Memory B cell (primary cell): Measurements from ENCODE around the gene RASGEF1B.
A peak's percentile ranks its signal among the peaks of the same experiment; 100 is the strongest.

Experiments
- ATAC-seq: fragments of 150-1000 bp; cut with Tn5 transposase; 2 replicates; pipeline ENCODE4 v1.10.0; 2021; ENCODE audit warnings: low read depth, mild to moderate bottlenecking, moderate library complexity
- DNase-seq, 2 donors: peaks; one replicate each; pipeline ENCODE4 v3.0.0; 2022; ENCODE audit warnings: low spot score in 2 of 2
- H3K27ac Mint-ChIP-seq: one replicate; pipeline ENCODE4 v1.8.0; 2022; ENCODE audit warnings: mild to moderate bottlenecking, moderate library complexity, mixed read lengths
- H3K27me3 Mint-ChIP-seq: one replicate; pipeline ENCODE4 v1.8.0; 2022; ENCODE audit warnings: mixed read lengths
- H3K36me3 Mint-ChIP-seq: one replicate; pipeline ENCODE4 v1.8.0; 2022; ENCODE audit warnings: mild to moderate bottlenecking, mixed read lengths
- H3K4me1 Mint-ChIP-seq: one replicate; pipeline ENCODE4 v1.8.0; 2022; ENCODE audit warnings: mixed read lengths
- H3K4me3 Mint-ChIP-seq: one replicate; pipeline ENCODE4 v1.8.0; 2022; ENCODE audit warnings: mild to moderate bottlenecking, moderate library complexity, mixed read lengths
- H3K9me3 Mint-ChIP-seq: one replicate; pipeline ENCODE4 v1.8.0; 2022; ENCODE audit warnings: mixed read lengths

RASGEF1B gene

DNA sequence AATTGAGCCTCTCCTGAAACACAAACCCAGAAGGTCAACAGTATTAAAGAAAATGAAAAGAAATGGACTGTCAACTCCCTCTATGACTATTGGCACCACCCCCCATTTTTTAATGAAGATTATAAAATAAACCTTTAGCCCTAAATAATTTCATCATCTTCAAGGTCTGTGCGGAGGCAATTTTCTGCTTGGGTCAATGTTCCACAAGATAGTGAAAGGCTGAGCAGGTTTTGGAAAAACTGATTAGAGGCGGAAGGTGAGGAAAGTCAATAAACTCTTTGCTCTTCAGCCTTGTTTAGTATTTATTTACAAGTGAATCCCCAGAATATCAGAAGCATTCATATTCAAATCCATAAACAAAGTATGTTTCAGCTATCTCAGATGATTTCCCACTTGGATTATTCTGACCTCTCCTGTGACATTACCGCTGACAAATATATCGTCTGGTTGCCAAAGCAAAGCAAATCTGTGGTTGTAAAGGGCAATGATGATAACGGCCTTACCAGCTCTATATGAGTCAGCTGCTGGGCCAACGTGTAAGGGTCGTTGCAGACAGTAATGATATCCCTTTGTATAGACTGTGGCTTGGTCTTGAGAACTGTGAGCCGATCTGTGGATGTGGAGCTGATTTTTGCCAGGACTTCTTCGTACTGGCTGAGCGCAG lies 24.0 kb downstream of the RASGEF1B start:
- DNase-seq (no peak), ATAC-seq (no peak)
- H3K36me3 Mint-ChIP-seq: peaks cover 41% of the 10 kb centered on the region
- H3K9me3 Mint-ChIP-seq: no peaks in the 10 kb centered on the region
- peaks cover under 1% of the 10 kb centered on the region for H3K4me1 Mint-ChIP-seq
- no peaks in the 10 kb centered on the region for H3K27me3 Mint-ChIP-seq
- peak overlapping the region; percentile 31 for H3K27ac Mint-ChIP-seq
- no peak overlapping the region for H3K4me3 Mint-ChIP-seq

- no peaks in the 10 kb centered on the region for H3K9me3 Mint-ChIP-seq
- no peaks in the 10 kb centered on the region for H3K27me3 Mint-ChIP-seq
- no peak overlapping the region for H3K4me3 Mint-ChIP-seq
- ATAC-seq (no peak), DNase-seq (no peak)
- H3K36me3 Mint-ChIP-seq: peaks cover 45% of the 10 kb centered on the region
- no peak overlapping the region for H3K27ac Mint-ChIP-seq
- no peaks in the 10 kb centered on the region for H3K4me1 Mint-ChIP-seq
Observed at GRCh38 chr4:81446634-81447033, 25.1 kb downstream of the RASGEF1B start.

- Mint-ChIP-seq H3K4me3 (no peak overlapping the region), H3K36me3 (peaks cover 51% of the 10 kb centered on the region), H3K27ac (no peak overlapping the region), H3K4me1 (no peaks in the 10 kb centered on the region), H3K9me3 (no peaks in the 10 kb centered on the region), H3K27me3 (no peaks in the 10 kb centered on the region)
- no peak for DNase-seq
- no peak for ATAC-seq
Observed at GRCh38 chr4:81445196-81445595, 26.5 kb downstream of the RASGEF1B start.

DNA sequence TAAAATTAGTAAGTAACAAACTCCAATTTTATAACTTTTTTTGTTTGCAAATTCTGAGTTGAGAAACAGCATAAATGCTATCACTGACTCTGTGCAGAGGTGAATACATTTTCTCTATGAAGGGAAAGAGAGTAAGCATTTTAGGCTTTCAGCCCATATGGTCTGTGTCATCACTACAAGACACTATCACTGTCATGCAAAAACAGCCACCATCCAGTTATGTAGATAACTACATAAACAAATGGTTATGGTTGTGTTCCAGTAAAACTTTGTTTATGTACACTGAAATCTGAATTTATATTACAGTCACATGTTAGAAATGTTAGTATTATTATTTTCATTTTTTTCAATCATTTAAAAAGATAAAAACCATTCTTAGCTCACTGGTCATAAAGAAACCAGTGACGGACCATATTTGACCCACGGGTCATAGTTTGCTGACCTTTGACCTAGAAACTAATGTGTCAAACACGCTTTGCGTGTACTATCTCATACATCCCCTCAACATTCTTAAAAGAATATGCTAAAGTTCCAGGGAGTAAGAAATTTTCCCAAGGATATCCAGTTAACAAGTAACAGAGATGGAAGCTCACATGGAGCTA lies 29.1 kb downstream of the RASGEF1B start:
- H3K27me3 Mint-ChIP-seq: no peaks in the 10 kb centered on the region
- H3K4me3 Mint-ChIP-seq: no peak overlapping the region
- no peaks in the 10 kb centered on the region for H3K9me3 Mint-ChIP-seq
- ATAC-seq (no peak), DNase-seq (no peak)
- peaks cover 56% of the 10 kb centered on the region for H3K36me3 Mint-ChIP-seq
- H3K4me1 Mint-ChIP-seq: no peaks in the 10 kb centered on the region
- H3K27ac Mint-ChIP-seq: no peak overlapping the region

DNA sequence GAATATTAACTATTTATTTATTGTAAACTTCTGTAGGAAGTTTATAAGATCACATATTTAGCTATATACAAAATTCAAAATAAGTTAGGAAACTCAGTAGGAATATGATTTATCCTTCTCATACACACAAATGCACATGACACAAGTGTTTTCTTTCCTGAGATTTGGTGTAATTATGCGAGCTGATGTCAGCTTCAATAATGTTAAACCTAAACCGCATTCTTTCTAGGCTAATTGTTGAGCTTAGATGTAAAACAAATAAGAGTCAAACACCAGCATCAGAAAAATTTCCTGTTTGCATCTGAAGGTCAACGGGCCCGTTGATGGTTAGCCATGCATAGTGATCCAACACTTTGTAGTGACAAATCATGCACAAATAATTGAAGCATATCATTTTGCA lies 30.8 kb downstream of the RASGEF1B start:
- no peak overlapping the region for H3K4me3 Mint-ChIP-seq

DNA sequence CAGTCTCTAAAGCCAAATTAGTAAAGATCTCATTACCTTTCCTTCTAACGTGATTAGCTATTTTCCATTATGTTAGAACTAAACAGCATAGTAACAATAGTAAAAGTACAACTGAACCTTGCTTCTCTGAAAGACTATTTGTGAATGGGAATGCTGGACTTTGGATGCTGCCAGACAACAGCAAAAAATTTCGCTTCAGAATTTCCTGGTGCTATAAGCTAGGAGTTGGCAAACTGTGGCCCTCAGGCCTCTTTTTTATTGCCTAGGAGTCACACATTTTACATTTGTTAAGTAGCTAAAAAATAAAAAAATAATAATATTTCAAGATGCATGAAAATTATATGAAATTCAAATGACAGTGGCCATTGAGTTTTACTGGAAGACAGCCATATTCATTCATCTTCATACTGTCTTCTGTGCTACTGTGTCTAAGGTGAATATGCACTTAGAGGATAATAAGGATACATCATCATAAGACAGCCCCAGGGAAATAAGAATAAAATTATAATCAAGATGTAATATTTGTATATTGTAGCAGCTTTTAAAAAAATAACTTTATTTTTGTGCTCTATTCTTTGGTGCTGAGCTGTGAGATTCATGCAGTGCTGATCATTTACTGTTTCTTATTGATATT lies 34.6 kb downstream of the RASGEF1B start:
- no peak overlapping the region for H3K27ac Mint-ChIP-seq
- peaks cover 32% of the 10 kb centered on the region for H3K36me3 Mint-ChIP-seq
- no peaks in the 10 kb centered on the region for H3K4me1 Mint-ChIP-seq
- DNase-seq: no peak
- H3K4me3 Mint-ChIP-seq: no peak overlapping the region
- H3K9me3 Mint-ChIP-seq: no peaks in the 10 kb centered on the region
- no peak for ATAC-seq
- H3K27me3 Mint-ChIP-seq: no peaks in the 10 kb centered on the region

More for the DNA sequence above, 30.8 kb downstream of the RASGEF1B start:
- Mint-ChIP-seq H3K27ac (no peak overlapping the region), H3K27me3 (no peaks in the 10 kb centered on the region), H3K36me3 (peaks cover 48% of the 10 kb centered on the region), H3K9me3 (no peaks in the 10 kb centered on the region), H3K4me1 (no peaks in the 10 kb centered on the region)
- DNase-seq (no peak), ATAC-seq (no peak)

DNA sequence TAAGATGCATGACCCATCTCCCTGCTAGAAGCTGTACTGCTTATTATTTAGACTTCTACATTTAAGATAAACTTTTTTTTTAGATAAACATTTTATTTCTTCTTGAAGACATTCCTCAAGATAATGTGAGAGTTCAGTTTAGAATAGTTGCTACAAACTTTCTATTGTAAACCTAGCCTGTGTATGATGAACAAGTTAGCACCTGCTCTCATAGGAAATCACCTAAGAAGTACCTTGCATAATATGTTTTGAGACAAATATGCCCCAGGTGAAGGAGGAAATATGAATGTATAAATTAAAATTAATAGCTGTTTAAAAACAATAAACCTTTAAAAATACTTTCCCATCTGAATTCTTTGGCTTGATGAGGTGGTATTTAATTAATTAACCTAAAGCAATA lies 35.6 kb downstream of the RASGEF1B start:
- H3K27ac Mint-ChIP-seq: no peak overlapping the region
- H3K9me3 Mint-ChIP-seq: no peaks in the 10 kb centered on the region
- peaks cover 30% of the 10 kb centered on the region for H3K36me3 Mint-ChIP-seq
- H3K27me3 Mint-ChIP-seq: no peaks in the 10 kb centered on the region
- H3K4me3 Mint-ChIP-seq: no peak overlapping the region
- ATAC-seq (no peak), DNase-seq (no peak)
- no peaks in the 10 kb centered on the region for H3K4me1 Mint-ChIP-seq

DNA sequence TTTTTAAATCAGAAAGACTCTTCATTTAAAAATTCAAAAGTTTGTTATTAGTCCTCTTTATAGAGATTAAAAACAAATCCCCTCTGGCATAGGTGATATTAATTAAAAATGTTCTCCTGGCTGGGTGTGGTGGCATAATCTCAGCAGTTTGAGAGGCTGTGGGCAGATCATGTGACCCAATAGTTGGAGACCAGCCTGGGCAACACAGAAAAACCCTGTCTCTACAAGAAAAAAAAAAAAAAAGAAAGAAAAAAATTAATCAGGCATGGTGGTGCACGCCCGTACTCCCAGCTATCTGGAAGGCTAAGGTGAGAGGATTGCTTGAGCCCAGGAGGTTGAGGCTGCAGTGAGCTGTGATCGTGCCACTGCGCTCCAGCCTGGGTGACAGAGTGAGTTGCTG lies 38.9 kb downstream of the RASGEF1B start:
- ATAC-seq (no peak), DNase-seq (no peak)
- Mint-ChIP-seq H3K9me3 (no peaks in the 10 kb centered on the region), H3K4me1 (no peaks in the 10 kb centered on the region), H3K36me3 (peaks cover 21% of the 10 kb centered on the region), H3K4me3 (no peak overlapping the region), H3K27ac (no peak overlapping the region), H3K27me3 (no peaks in the 10 kb centered on the region)

DNA sequence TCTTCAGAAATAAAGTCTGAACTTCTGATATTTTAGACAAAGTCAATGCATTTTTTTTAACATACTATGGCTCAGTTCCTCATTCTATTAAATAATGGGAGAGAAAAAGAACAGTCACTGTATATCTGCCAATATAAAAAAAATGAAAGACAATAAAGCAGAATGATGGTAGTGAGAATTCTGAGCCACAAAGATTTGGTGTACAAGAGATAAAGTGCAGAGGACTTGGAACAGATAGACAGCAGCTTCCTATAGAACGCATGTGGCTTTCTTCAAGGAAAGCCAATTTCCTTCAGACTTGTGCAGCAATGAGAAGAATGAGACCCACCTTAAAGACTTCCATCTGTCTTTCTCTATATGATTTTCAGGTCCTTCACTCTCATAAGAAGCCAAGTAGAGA lies 39.7 kb downstream of the RASGEF1B start:
- Mint-ChIP-seq H3K36me3 (peaks cover 21% of the 10 kb centered on the region), H3K4me1 (no peaks in the 10 kb centered on the region), H3K9me3 (no peaks in the 10 kb centered on the region), H3K27me3 (no peaks in the 10 kb centered on the region), H3K27ac (peak overlapping the region; percentile 73), H3K4me3 (no peak overlapping the region)
- ATAC-seq (no peak), DNase-seq (no peak)

DNA sequence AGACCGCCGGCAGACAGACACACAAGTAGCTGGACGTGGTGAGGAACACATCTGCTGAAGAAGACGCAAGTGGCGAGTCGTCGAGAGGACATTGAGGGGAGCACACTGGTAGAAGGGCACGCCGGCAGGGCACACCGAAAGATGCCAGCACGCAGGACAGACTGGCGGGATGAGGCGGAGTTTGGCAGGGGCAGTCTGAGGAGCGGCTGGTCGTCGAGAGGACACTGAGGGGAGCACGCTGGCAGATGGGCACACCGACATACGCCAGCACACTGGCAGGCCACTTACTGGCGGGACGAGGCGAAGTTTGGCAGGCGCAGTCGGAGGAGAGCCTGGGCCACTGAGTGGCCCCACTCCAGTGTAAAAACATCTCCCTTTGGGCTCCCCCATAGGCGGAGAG lies 42.1 kb downstream of the RASGEF1B start:
- Mint-ChIP-seq H3K36me3 (peaks cover 28% of the 10 kb centered on the region), H3K9me3 (no peaks in the 10 kb centered on the region), H3K4me3 (no peak overlapping the region), H3K27ac (peak overlapping the region; percentile 60), H3K27me3 (no peaks in the 10 kb centered on the region), H3K4me1 (no peaks in the 10 kb centered on the region)
- DNase-seq: no peak
- ATAC-seq: no peak

DNA sequence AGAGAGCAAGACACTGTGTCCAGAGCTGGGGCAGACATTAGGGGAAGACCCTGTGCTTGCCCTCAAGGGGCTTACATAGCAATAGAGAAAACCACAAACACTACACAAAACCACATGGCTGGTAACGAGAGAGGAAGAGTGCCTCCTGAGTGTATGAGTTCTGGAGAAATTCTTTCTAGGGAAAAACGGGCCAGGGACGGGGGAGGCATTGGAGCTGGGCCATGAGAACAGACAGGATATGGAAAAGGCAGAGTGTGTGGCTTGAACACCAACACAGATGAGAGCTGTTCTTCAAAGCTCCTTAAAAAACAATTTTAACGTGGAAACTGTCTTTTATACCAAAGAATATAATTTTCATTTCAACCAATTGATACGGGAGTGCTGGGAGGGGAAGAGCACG lies 42.7 kb downstream of the RASGEF1B start:
- DNase-seq (no peak), ATAC-seq (no peak)
- Mint-ChIP-seq H3K9me3 (no peaks in the 10 kb centered on the region), H3K4me1 (no peaks in the 10 kb centered on the region), H3K27me3 (no peaks in the 10 kb centered on the region), H3K27ac (peak overlapping the region; percentile 60), H3K4me3 (no peak overlapping the region), H3K36me3 (peaks cover 27% of the 10 kb centered on the region)

DNA sequence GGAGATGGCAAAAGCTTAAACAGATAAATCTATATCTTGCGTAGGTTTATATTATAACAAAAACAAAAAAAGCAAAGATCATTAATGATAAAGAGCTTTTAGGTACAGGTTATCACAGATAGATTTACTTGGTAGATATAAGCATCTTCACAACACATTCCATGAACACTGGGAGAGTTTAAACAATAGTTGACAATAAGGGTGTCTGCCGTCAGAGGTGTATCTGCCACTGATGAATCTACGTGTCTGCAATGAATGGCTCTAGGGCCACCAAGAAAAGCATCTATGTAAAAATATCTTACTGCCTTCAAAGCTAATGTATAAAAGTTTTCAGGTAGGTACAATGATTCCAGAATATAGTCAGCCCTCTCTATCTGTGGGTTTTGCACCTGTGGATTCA lies 43.7 kb downstream of the RASGEF1B start:
- DNase-seq: no peak
- Mint-ChIP-seq H3K27me3 (no peaks in the 10 kb centered on the region), H3K4me3 (no peak overlapping the region), H3K36me3 (peaks cover 27% of the 10 kb centered on the region), H3K27ac (no peak overlapping the region), H3K4me1 (no peaks in the 10 kb centered on the region), H3K9me3 (no peaks in the 10 kb centered on the region)
- no peak for ATAC-seq

DNA sequence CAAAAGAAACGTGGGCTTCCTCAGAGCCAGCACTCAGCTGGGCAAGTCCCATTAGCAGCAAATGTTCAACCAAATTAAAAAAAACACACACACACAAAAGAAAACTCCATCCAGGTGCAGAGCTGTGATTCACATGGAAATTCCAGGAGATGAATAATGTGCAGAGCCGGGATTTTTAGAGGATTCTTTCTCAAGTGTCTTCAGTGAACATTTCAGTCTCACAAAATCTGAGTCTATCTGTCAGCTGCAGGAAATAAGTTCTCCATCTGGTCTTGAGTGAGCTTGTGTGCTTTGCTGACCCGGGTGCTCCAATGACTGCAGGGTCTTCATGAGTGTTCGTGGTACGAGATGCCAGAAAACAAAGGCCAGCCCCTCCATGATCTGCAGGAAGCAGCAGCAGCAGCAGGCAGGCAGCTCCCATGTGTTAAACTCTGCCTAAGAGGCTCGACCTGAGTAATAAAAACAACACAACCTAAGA lies 44.3 kb downstream of the RASGEF1B start:
- DNase-seq (no peak), ATAC-seq (no peak)
- no peaks in the 10 kb centered on the region for H3K9me3 Mint-ChIP-seq
- no peak overlapping the region for H3K4me3 Mint-ChIP-seq
- H3K27ac Mint-ChIP-seq: peak overlapping the region; percentile 58
- H3K27me3 Mint-ChIP-seq: no peaks in the 10 kb centered on the region
- H3K36me3 Mint-ChIP-seq: peaks cover 27% of the 10 kb centered on the region
- peaks cover 2% of the 10 kb centered on the region for H3K4me1 Mint-ChIP-seq

DNA sequence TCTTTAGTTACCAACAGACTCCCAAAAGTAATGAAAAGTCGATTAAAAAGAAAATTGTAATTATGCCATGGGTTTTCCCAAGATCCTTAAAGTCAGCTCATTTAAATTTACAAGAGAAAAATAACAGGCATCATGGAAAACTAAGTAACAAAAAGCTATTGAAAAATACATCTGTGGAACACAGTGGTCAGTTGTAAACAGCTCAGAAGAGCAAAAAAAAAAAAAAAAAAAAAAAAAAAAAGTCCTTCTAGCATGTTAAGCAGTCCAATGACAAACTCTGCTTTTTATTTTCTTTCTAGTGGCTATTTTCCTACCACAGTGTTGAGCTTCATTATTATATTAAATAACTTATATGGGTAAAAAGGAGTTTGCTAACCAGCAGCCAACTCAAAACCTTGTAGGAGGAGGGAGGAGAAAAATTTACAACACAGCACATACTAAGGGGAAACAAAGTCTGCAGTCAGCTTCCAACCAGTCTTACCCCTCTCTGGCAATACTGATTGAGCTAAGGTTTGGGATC lies 44.9 kb downstream of the RASGEF1B start:
- H3K4me1 Mint-ChIP-seq: peaks cover 4% of the 10 kb centered on the region
- H3K27ac Mint-ChIP-seq: peak overlapping the region; percentile 58
- H3K4me3 Mint-ChIP-seq: no peak overlapping the region
- H3K9me3 Mint-ChIP-seq: no peaks in the 10 kb centered on the region
- no peak for DNase-seq
- no peaks in the 10 kb centered on the region for H3K27me3 Mint-ChIP-seq
- no peak for ATAC-seq
- peaks cover 21% of the 10 kb centered on the region for H3K36me3 Mint-ChIP-seq
